Activated CD8-positive, alpha-beta memory T cell treated with anti-CD3 and anti-CD28 coated beads for 1 hour (primary cell): Measurements from ENCODE around the gene RPL3.
"Not testable (repeated sequence)": the region's sequence is repeated elsewhere in the genome, so short reads cannot be mapped to it uniquely, and the experiment has no call there.

ENCODE experiments used
- DNase-seq, 2 donors: peaks; one replicate each; pipeline ENCODE4 v3.0.0-alpha.2; 2020; ENCODE audit warnings: low read depth in 1 of 2; ENCODE audit errors: extremely low read depth in 1 of 2

Gene RPL3

GRCh38 chr22:39352306-39352891, 33.0 kb upstream of the RPL3 start:
- no peak for DNase-seq

- no peak for DNase-seq
Measured at GRCh38 chr22:39351689-39352214, 32.3 kb upstream of the RPL3 start.

DNA sequence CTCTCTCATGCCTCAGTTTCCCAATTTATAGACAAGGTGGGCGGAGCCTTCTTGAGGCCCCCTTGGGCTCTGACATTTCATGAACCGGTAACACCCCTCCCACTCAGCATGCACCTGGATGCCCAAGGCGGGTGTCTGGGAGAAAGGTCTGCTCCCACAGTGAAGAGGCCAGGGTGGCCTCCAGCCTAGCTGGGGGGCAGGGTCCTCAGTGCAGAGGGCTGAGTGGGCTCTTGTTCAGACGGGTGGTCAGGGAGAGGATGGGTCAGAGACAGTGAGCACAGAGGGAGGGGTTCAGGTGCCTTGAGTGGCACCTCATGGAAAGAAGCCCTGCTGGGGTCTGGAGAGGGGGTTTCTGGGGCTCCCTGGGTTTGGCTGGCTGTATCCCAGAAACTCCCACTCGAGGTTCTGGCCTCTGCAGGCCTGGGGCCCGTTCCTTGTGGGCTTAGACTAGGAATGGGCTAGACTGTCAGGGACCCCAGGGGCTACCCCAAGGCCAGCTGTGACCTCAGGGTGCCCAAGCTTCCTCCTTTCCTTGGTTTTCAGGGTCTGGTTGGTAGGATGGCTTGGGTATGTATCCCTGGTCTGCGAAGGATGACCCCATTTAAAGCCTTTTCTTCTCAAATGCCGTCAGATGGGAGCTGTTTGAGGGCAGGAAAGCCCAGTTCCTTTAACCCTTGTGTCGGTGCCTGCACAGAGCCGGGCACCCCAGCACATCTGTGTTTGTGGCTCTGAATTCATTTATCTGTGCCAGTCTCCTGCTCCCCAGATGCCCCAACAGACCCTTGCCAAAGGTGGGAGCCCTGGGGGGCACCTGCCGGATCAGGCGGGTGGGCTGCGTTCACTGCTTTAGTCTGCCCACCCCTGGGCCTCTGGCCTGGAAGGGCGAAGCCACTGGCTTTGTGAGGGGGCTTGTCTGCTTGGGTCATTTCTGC, 31.6 kb upstream of the RPL3 start:
- no peak for DNase-seq

GRCh38 chr22:39349967-39350726, 30.7 kb upstream of the RPL3 start, which contains the start of gene SYNGR1:
Gene SYNGR1 (plus strand): TSS chr22:39349991. CDS start chr22:39350011, 20 bp downstream.
- DNase-seq = no peak

DNA sequence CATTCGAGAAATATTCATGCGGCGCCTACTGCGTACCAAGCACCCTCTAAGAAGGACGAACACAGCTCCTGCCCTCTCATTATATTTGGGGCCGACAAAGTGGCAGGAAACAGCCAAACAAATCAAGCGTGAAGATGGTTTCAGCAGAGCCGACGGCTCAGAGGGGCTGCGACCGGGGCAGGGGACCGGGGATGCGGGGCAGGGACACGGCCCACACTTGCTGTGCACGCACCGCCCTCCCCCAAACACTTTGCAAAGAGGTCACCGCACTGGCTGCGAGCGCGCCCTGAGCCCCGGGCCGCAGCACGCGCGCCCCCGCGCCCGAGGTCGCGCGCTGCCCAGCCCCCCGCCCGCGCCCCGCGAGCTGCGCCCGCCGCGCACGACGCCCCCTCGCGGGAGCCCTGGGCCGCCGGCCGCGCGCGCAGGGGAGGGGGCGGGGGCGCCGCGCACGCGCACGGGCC, 30.1 kb upstream of the RPL3 start:
- no peak for DNase-seq

- DNase-seq = no peak
Measured at GRCh38 chr22:39348909-39349505, 29.6 kb upstream of the RPL3 start.

DNA sequence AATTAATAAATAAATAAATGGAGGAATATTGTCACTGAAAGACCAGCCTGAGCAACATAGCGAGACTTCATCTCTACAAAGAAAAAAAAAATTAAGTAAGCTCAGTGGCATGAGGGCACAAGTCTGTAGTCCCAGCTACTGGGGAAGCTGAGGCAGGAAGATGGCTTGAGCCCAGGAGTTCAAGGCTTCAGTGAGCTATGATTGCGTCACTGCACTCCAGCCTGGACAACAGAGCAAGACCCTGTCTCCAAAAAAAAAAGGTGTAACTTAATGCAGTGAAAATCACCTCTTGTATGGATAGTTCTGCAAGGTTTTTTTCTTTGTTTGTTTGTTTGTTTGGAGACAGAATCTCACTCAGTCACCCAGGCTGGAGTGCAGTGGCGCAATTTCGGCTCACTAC, 25.8 kb upstream of the RPL3 start:
- DNase-seq = no peak

- DNase-seq = no peak
Measured at GRCh38 chr22:39344046-39344390, 24.6 kb upstream of the RPL3 start.

DNA sequence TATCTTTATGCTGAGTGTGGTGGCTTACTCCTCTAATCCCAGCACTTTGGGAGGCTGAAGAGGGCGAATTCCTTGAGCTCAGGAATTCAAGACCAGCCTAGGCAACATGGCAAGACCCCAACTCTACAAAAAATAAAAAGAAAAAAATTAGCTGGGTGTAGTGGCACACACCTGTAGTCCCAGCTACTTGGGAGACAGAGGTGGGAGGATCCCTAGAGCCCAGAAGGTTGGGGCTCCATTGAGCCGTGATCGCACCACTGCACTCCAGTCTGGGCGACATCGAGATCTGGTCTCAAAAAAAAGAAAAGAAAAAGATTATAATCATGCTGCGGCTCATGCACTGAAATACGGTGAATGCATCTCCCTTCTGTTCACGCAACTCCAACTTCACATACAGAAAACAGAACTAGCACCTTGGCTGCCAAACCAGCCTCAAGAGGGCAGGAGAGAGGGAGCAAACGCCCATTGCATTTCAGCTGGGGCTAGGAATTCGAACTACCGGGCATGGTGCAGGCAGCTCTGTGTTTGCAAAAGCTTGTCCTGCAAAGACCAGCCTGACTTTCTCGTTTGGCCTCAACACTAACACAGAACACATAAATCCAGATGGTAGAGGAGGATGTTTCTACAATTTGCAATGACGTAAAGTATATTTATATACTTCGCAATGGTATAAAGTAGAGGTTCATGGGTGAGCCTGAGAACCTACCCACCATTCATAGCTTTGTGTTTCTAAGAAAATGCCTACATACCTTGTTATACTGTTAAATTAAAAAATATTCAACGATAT, 24.0 kb upstream of the RPL3 start:
- DNase-seq = peak in 1 of 2 donors; percentile 29

DNA sequence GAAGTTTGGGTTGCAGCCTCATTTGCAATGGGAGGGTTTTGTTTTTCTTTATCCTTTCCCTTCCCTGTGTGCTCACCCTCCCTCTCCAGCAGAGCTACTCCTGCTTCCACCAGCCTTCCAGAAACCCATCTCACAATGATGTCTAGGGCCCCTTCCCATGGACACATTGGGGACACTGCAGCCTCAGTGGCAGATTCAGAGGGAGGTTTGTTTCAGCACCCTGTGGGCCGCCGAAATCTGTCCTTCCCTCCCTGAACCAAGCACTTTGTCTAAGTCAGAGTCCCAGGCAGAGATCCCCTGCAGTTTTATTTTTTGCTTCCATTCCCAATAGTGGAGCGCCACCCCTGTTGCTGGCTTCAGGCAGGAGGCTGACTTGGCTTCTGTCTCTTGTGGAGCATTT, 21.8 kb upstream of the RPL3 start:
- no peak for DNase-seq

- DNase-seq = not testable (repeated sequence)
Measured at GRCh38 chr22:39339775-39340174, 20.4 kb upstream of the RPL3 start.

GRCh38 chr22:39336411-39336810, 17.0 kb upstream of the RPL3 start:
- no peak for DNase-seq

- DNase-seq = no peak
Measured at GRCh38 chr22:39332441-39333064, 13.1 kb upstream of the RPL3 start.

DNA sequence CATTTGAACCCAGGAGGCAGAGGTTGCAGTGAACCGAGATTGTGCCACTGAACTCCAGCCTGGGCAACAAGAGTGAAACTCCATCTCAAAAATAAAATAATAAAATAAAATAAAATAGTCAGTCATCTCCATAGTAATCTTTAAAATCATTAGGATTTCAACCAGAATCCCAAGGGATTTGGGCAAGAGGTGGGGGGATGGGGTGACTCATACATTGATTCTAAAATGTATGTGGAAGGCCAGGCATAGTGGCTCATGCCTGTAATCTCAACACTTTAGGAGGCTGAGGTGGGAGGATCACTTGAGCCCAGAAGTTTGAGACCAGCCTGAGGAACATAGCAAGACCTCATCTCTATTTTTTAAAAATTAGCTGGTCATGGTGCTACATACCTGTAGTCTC, 11.1 kb upstream of the RPL3 start:
- not testable (repeated sequence) for DNase-seq

DNA sequence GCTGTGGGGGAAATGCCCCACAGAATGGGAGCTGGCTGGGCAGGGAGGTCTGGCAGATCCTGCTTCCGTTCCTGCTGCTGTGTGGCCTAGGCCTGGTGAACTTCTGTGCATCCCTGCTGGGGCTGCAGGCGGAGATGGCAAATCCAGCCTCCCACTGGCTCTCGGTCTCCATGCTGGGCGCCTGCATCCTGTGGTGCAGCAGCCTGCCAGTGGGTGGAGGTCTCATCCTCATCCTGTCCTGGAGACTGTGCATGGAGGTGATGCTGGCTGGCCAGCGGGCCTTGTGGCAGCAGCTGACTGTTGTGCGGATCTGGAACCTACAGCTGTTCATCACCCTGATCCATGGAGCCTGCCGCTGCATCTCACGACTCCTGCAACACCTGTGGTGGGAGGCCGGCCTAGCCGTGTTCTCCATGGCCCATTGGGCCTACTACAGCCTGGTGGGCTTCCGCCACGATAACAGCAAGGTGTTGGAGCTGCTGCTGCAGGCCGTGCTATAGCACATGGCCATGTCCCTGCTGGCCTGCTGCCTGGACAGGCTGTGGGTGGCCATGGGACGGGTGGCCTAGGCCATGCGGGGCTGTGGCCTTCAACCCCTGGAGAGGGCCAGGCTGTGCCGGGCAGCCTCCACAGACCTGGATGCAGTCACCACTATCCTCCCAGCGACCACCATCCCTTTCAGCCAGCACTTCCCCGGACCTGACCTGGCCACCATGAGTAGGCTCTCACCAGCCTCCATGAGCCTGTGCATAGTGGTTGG, 8.8 kb upstream of the RPL3 start:
- DNase-seq = no peak

GRCh38 chr22:39325392-39325932, 6.0 kb upstream of the RPL3 start:
- no peak for DNase-seq

DNA sequence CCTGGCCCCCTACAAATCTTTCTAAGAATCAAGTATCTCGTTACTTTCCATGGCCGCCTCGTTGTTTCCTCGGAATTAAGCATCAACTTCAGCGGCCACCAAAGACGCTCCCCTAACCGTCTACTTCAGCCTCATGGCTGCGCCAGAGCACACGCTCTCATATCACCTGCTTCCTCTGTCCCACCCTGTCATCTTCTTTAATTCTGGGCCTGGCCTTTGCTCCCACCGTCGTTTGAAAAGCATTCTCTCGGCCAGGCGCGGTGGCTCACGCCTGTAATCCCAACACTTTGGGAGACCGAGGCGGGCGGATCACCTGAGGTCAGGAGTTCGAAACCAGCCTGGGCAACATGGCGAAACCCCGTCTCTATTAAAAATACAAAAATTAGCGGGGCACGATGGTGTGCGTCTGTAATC, 1.2 kb upstream of the RPL3 start:
- not testable (repeated sequence) for DNase-seq

GRCh38 chr22:39318507-39319283, 728 bp downstream of the RPL3 start:
- peak in 1 of 2 donors; percentile 22 for DNase-seq
